HG03354 (cell line): Measurements from ENCODE around the gene TTC7B.

Experiments
- ATAC-seq: cut with Tn5 transposase; IDR thresholded peaks from one replicate; pipeline ENCODE4 v1.9.1; 2021; ENCODE audit warnings: mild to moderate bottlenecking; ENCODE audit not compliant: unreplicated experiment, poor library complexity, severe bottlenecking

The TTC7B gene

GRCh38 chr14:90491221-90491885, 324.9 kb downstream of the TTC7B start:
- no peak for ATAC-seq

DNA sequence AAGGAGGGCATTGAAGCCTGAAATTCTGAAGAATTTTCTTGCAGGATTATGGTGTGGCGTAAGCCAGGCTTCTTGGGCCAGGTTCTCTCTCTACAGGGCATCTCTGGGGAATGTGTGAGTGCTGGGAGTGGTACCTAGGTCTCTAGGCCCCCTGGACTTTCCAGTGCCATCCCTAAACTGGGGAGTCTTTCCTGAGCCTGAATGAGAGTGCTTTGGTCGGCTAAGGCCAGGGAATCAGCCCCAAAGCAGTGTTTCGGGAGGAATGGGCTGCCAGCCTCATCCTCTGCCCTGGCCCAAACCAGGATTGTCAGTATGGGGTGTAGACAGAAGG, 325.5 kb downstream of the TTC7B start:
- ATAC-seq = no peak

DNA sequence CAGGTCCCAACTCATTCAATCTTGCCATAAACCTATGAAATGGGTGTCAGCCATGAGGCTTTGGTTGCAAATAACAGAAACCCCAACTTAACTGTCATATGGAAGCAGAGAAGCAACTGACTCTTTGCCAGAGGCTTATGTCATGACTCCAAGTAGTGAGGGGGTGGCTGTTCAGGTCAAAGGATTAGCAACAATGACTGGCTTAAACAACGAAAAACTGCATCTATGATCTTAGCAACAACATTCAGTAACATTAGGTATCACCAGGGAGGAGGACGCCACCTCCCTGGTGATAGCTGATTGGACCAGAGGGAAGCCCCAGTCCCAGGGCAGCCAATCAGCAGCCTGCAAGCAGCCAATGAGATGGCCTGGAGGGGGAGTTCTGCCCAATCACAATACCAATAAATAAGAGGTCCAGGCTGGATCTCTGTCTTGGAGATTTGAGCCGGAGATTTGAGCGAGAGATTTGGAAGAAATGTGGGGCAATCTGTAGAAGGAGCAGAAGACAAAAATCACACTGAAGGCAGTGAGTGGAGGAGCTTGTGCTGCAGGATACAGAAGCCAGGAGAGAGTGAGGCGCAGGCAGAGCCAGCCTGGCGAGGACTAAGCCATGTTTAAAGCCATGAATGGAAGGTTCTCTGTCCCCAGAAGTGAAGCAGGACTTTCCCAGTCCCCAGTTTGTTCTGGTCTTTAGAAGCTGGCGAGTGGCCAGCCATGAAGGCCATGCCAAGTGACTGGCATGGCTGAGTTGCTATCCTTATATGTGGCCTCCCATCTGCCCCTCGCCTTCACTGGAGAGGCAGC, 326.1 kb downstream of the TTC7B start:
- ATAC-seq = no peak

DNA sequence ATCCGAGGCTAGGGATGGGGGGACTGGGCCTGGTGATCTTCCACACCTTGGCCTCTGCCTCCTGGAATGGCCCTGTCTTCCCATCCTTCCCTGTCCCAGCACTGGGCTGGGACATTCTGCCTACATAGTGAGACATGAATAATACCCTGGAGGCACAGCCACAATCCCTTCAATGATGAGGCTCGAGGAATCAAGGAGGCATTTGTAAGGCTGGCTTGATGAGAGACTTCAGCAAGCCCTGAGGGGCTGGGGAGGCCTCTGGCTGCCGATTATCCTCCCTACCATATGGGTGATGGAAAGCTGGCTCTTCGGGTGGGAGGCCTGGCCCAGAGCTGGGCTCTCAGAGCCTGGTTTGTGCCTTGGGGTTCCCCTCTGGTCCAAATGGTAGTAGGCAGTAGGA, 326.9 kb downstream of the TTC7B start:
- no peak for ATAC-seq

- no peak for ATAC-seq
These were observed 328.0 kb downstream of the TTC7B start for GRCh38 chr14:90488256-90488655.

DNA sequence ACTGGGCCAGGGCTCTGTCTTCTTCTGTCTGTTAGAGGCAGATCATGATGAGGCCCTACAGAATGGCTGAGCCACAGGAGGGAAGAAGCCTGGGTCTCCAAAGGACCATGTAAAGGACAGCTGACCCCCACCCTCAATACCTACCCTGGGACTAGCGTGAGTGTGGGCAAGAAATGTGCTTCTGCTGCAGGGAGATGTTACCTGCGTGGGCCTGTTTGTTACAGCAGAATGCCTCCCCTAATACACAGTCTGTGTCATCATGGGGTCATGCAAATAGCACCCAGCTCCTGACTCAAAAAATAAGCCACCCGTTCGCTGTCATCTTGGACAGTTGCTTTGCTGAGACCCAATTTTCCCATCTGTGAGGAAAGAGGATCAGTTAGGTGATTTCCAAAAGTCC, 328.8 kb downstream of the TTC7B start:
- no peak for ATAC-seq

- no peak for ATAC-seq
These were observed 329.2 kb downstream of the TTC7B start for GRCh38 chr14:90487031-90487430.

- no peak for ATAC-seq
These were observed 331.9 kb downstream of the TTC7B start for GRCh38 chr14:90484291-90484690.

DNA sequence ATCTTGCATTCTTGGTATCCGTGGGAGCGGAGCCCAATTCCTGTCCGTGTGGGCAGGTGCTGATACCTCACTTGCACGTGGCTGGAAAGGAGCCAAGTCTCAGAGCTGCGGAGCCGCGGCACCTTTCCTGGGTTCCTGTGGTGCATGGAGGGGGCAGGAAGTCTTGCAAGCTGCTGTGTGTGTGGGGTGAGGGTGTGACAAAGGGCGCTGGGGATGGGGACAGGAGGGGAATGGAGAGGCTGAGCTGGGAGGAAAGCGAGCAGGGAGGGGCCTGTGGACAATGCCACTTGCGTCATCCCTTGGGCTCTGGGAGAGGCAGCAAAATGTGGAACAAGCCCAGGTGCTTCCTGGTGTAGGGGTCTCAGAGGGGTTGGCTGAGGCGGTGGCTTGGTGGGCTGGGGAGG, 332.7 kb downstream of the TTC7B start:
- no peak for ATAC-seq

- no peak for ATAC-seq
These were observed 333.1 kb downstream of the TTC7B start for GRCh38 chr14:90483117-90483516.

- ATAC-seq = no peak
These were observed 340.9 kb downstream of the TTC7B start for GRCh38 chr14:90475298-90475697.
